ENCODE data around the gene EDRF1. TPM values are rescaled to one million over a fixed set of nuclear protein-coding genes. Genes with fewer than 3 reads are reported as not detected.

Gene EDRF1
- polyA plus RNA-seq, 2 of the 4 experiments (the other 2 are of a cell fraction) = 19.7 to 37.9 TPM

DNA sequence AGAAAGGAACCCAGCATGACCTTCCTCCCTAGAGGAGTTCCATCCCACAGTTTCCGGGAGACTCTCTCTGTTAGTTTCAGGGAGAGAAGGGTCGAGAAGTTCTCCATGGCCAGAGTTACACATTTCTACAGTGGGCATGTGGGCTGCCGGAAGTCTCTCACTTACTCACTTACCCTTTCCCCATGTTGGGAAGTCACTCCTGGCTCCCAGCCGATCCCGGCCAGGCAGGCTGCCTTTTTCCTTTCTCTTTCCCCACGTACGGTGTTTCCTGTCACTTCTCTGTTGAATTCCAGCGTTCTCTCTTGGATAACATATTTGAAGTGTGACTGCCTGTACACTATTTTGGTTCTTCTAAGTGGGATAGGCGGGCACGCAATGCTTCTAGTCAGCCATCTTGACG is 40.1 kb upstream of the EDRF1 start:
- ChIA-PET POLR2A (no interaction called here), CTCF (interaction anchor here (3.5 kb wide), 1 partner anchor 11 kb away, joined by 16 read pairs; no protein-coding TSS in a partner anchor)
- H3K27ac ChIP-seq = no peak overlapping the region
- FAIRE-seq = no peak
- no peaks in the 10 kb centered on the region for H3K4me1 ChIP-seq
- no peak overlapping the region for H3K4me3 ChIP-seq
- H3K9me3 ChIP-seq = peaks cover 4% of the 10 kb centered on the region; the same call in 2 of the 3 replicates
- TF ChIP-seq KDM5A (IDR thresholded peaks at IDR 0.05) (no peak), HOXB5 (CRISPR knock-in tag; IDR thresholded peaks at IDR 0.05) (no peak), RARB (CRISPR knock-in tag; IDR thresholded peaks at IDR 0.05) (no peak)
- no peak for DNase-seq (ENCODE audit: low read depth in 1 of 2, low spot score in 1 of 2)
- no peak for ATAC-seq
- 61% methylated on average over 11 of the region's 11 CpGs for WGBS (ENCODE audit: missing lambda C conversion rate)
- H3K4me2 ChIP-seq = no peak overlapping the region

DNA sequence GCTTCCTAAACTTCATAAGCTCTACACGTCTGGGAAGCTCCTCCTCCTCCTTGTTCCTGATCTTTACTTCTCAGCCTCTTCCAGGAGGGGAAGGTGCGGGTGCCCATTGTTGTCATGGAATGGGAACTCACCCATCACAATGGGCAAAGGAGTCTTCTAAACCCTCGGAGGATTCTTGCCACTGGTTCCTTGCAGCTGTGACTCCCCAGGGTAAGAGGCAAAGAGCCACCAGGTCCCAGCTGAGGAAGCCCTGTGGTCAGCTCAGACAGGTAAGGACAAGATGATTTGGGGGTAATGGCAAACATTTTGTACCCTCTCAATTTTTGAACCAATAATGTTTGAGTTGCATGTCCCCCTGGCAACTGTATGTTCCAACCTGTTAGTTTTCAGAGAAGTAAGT is 36.4 kb upstream of the EDRF1 start, which contains the start of gene TEX36:
TSS of gene TEX36 (minus strand) at position 101 of the 400 bp plus-strand sequence. CDS start 174 bp downstream, outside the sequence.
- Histone ChIP-seq H3K4me3 (no peak within 1 kb of the TSS), H3K27ac (no peak within 1 kb of the TSS), H3K9me3 (peaks cover 3% of the 10 kb centered on the region; the same call in 1 of the 3 replicates), H3K4me1 (no peaks in the 10 kb centered on the region), H3K4me2 (no peak within 1 kb of the TSS)
- no peak for ATAC-seq
- no peak for DNase-seq (ENCODE audit: low read depth in 1 of 2, low spot score in 1 of 2)
- ChIA-PET POLR2A (no interaction called here), CTCF (interaction anchor here (0.6 kb wide), 1 partner anchor 126 kb away, joined by 3 read pairs; no protein-coding TSS in a partner anchor)
- no peak for FAIRE-seq
- no peak for TF ChIP-seq MYC (IDR thresholded peaks at IDR 0.05; ENCODE audit: borderline replicate concordance, low read length)
- no peak for TF ChIP-seq EP300 (IDR thresholded peaks at IDR 0.05)
- no peak for TF ChIP-seq POLR2AphosphoS2 (conservative IDR thresholded peaks at IDR 0.05; ENCODE audit: low read length)
- TF ChIP-seq FOSB (CRISPR knock-in tag; IDR thresholded peaks at IDR 0.05) = no peak
- TF ChIP-seq JUN (IDR thresholded peaks at IDR 0.05) = no peak
- no peak for TF ChIP-seq CHD4 (IDR thresholded peaks at IDR 0.05; ENCODE audit: borderline replicate concordance)
- TF ChIP-seq HOXB5 (CRISPR knock-in tag; IDR thresholded peaks at IDR 0.05) = no peak
- WGBS (ENCODE audit: missing lambda C conversion rate) = 42% methylated on average over 3 of the region's 3 CpGs

DNA sequence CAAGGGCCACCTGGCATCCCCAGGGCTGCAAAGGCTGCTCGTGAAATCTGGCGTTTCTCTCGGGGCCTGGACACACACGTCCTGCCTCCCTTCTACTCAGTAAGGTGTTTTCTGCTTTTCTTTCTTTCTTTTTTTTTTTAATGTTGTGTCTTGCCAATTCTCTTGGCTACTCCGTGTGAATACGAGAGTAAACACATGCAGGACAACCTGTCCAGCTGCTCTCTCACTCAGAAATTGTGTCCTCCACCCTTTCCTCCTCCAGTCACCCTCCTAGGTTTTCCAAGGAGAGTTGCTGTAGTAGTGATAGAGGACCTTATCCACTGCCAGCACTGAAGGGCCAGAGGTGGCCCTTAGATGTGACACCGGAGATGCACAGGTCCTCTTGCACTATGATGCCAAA is 35.7 kb upstream of the EDRF1 start:
- no peak overlapping the region for H3K4me3 ChIP-seq
- CTCF ChIA-PET = interaction anchor here (0.6 kb wide), 1 partner anchor 127 kb away, joined by 3 read pairs; no protein-coding TSS in a partner anchor

DNA sequence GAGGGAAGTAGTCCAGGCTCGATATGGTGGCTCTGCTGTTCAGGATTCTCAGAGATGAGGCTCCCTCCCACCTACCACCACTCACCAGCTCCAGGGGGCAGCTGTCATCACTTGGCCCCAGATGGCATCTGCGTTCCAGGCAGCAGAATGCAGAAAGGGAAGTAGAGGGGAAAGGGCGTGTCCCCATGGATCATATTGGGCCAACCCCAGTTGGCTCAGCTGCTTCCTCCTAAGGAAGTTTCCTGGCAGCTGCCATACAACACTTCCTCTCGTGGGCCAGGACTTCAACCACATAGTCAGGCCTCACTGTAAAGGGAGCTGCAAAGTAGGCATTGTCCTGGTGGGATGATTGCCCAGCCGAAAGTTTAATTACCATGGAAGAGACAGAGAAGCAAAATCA is 34.9 kb upstream of the EDRF1 start:
- Histone ChIP-seq H3K4me1 (no peaks in the 10 kb centered on the region), H3K4me2 (no peak overlapping the region), H3K27ac (no peak overlapping the region), H3K9me3 (no peaks in the 10 kb centered on the region; the same call in 2 of the 3 replicates), H3K4me3 (no peak overlapping the region)
- ATAC-seq (no peak), FAIRE-seq (no peak), DNase-seq (ENCODE audit: low read depth in 1 of 2, low spot score in 1 of 2) (no peak)
- POLR2A ChIA-PET = no interaction called here
- 60% methylated on average over 5 of the region's 5 CpGs for WGBS (ENCODE audit: missing lambda C conversion rate)
- CTCF ChIA-PET = no interaction called here
- TF ChIP-seq ATOH8 (CRISPR knock-in tag; IDR thresholded peaks at IDR 0.05; ENCODE audit: low read depth) (no peak), FOXS1 (CRISPR knock-in tag; IDR thresholded peaks at IDR 0.05) (no peak), HEYL (CRISPR knock-in tag; IDR thresholded peaks at IDR 0.05) (no peak), HES2 (IDR thresholded peaks at IDR 0.05) (no peak), CHD4 (IDR thresholded peaks at IDR 0.05; ENCODE audit: borderline replicate concordance) (no peak), HOXA7 (CRISPR knock-in tag; IDR thresholded peaks at IDR 0.05) (no peak), FOSB (CRISPR knock-in tag; IDR thresholded peaks at IDR 0.05) (no peak), SMC3 (IDR thresholded peaks at IDR 0.05) (no peak), HOXB5 (CRISPR knock-in tag; IDR thresholded peaks at IDR 0.05) (no peak), HDAC2 (IDR thresholded peaks at IDR 0.05) (no peak), ZFP36 (IDR thresholded peaks at IDR 0.05; ENCODE audit: borderline replicate concordance, partially characterized antibody) (no peak), TFCP2L1 (CRISPR knock-in tag; IDR thresholded peaks at IDR 0.05) (no peak)
- TF ChIP-seq, protein P1, sequence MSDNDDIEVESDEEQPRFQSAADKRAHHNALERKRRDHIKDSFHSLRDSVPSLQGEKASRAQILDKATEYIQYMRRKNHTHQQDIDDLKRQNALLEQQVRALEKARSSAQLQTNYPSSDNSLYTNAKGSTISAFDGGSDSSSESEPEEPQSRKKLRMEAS (IDR thresholded peaks at IDR 0.05) = no peak
- TF ChIP-seq, protein P2, sequence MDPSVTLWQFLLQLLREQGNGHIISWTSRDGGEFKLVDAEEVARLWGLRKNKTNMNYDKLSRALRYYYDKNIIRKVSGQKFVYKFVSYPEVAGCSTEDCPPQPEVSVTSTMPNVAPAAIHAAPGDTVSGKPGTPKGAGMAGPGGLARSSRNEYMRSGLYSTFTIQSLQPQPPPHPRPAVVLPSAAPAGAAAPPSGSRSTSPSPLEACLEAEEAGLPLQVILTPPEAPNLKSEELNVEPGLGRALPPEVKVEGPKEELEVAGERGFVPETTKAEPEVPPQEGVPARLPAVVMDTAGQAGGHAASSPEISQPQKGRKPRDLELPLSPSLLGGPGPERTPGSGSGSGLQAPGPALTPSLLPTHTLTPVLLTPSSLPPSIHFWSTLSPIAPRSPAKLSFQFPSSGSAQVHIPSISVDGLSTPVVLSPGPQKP (IDR thresholded peaks at IDR 0.05; ENCODE audit: low read depth, low read length) = no peak

More for the DNA sequence above, 35.7 kb upstream of the EDRF1 start:
- no peaks in the 10 kb centered on the region; the same call in 2 of the 3 replicates for H3K9me3 ChIP-seq
- no peaks in the 10 kb centered on the region for H3K4me1 ChIP-seq
- no peak overlapping the region for H3K27ac ChIP-seq
- 32% methylated on average over 7 of the region's 7 CpGs for WGBS (ENCODE audit: missing lambda C conversion rate)
- ATAC-seq (no peak), DNase-seq (ENCODE audit: low read depth in 1 of 2, low spot score in 1 of 2) (no peak), FAIRE-seq (no peak)
- POLR2A ChIA-PET = no interaction called here
- H3K4me2 ChIP-seq = no peak overlapping the region
- TF ChIP-seq KDM5A (IDR thresholded peaks at IDR 0.05) (no peak), FOSB (CRISPR knock-in tag; IDR thresholded peaks at IDR 0.05) (no peak), POLR2AphosphoS2 (conservative IDR thresholded peaks at IDR 0.05; ENCODE audit: low read length) (no peak), RAD21 (conservative IDR thresholded peaks at IDR 0.05 in 1 of 2, IDR thresholded peaks at IDR 0.05 in 1 of 2) (no peak), NFE2L2 (conservative IDR thresholded peaks at IDR 0.05; ENCODE audit: low read length) (no peak), SMC3 (IDR thresholded peaks at IDR 0.05) (no peak), NR3C1 (IDR thresholded peaks at IDR 0.05) (no peak), ZNF302 (CRISPR knock-in tag; IDR thresholded peaks at IDR 0.05) (no peak), JUNB (IDR thresholded peaks at IDR 0.05) (no peak), SREBF2 (IDR thresholded peaks at IDR 0.05) (no peak), BHLHE40 (IDR thresholded peaks at IDR 0.05; ENCODE audit: low read depth, low read length) (no peak), CHD4 (IDR thresholded peaks at IDR 0.05; ENCODE audit: borderline replicate concordance) (no peak), EP300 (IDR thresholded peaks at IDR 0.05) (no peak), FOXS1 (CRISPR knock-in tag; IDR thresholded peaks at IDR 0.05) (no peak), PHF8 (IDR thresholded peaks at IDR 0.05; ENCODE audit: borderline replicate concordance, low read depth) (no peak)
- TF ChIP-seq, protein P3, sequence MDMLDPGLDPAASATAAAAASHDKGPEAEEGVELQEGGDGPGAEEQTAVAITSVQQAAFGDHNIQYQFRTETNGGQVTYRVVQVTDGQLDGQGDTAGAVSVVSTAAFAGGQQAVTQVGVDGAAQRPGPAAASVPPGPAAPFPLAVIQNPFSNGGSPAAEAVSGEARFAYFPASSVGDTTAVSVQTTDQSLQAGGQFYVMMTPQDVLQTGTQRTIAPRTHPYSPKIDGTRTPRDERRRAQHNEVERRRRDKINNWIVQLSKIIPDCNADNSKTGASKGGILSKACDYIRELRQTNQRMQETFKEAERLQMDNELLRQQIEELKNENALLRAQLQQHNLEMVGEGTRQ (IDR thresholded peaks at IDR 0.05) = no peak
- TF ChIP-seq, protein P1 (IDR thresholded peaks at IDR 0.05) = no peak

Data from A549 (cell line).